Measurements from ENCODE around the gene RARA.
A peak's percentile ranks its signal among the peaks of the same experiment; 100 is the strongest.

Gene RARA

GRCh38 chr17:40287159-40287493 is 21.9 kb upstream of the RARA start:
- peaks cover 4% of the 10 kb centered on the region for H3K4me1 ChIP-seq (ENCODE audit: insufficient read depth, insufficient read length)
- H3K27me3 ChIP-seq (ENCODE audit: insufficient read depth, insufficient read length), result no peaks in the 10 kb centered on the region
- H3K4me3 ChIP-seq (ENCODE audit: insufficient read length, low read depth), result no peak overlapping the region
- TF ChIP-seq YY1 (IDR thresholded peaks at IDR 0.05; ENCODE audit: insufficient read depth, insufficient read length) (no peak), SUZ12 (IDR thresholded peaks at IDR 0.05; ENCODE audit: extremely low read depth, insufficient read depth, insufficient read length) (no peak), ZNF274 (IDR thresholded peaks at IDR 0.05; ENCODE audit: low read depth, low read length) (no peak)
- H3K9me3 ChIP-seq (ENCODE audit: insufficient read depth, low read length), result no peaks in the 10 kb centered on the region
- H3K36me3 ChIP-seq (ENCODE audit: insufficient read depth, insufficient read length, low read length), result peaks cover 34% of the 10 kb centered on the region
- no peak overlapping the region for H3K9ac ChIP-seq (ENCODE audit: insufficient read length, low read depth)
- no peak for DNase-seq (ENCODE audit: low read depth, low spot score)

- Histone ChIP-seq H3K4me3 (ENCODE audit: insufficient read length, low read depth) (peak within 1 kb of the TSS; percentile 100), H3K27me3 (ENCODE audit: insufficient read depth, insufficient read length) (no peaks in the 10 kb centered on the region), H3K36me3 (ENCODE audit: insufficient read depth, insufficient read length, low read length) (peaks cover 35% of the 10 kb centered on the region), H3K9ac (ENCODE audit: insufficient read length, low read depth) (peak within 1 kb of the TSS; percentile 99), H3K4me1 (ENCODE audit: insufficient read depth, insufficient read length) (peaks cover 4% of the 10 kb centered on the region), H3K9me3 (ENCODE audit: insufficient read depth, low read length) (no peaks in the 10 kb centered on the region)
- peak; percentile 97 for DNase-seq (ENCODE audit: low read depth, low spot score)
- TF ChIP-seq YY1 (IDR thresholded peaks at IDR 0.05; ENCODE audit: insufficient read depth, insufficient read length) (no peak), SUZ12 (IDR thresholded peaks at IDR 0.05; ENCODE audit: extremely low read depth, insufficient read depth, insufficient read length) (no peak), ZNF274 (IDR thresholded peaks at IDR 0.05; ENCODE audit: low read depth, low read length) (no peak)
Measured at GRCh38 chr17:40287494-40288369, 21.2 kb upstream of the RARA start, which contains the start of gene CDC6. CDC6 (plus strand) TSS chr17:40287879; CDS start chr17:40289421, 1,542 bp downstream.

- H3K9ac ChIP-seq (ENCODE audit: insufficient read length, low read depth), result no peak overlapping the region
Measured at GRCh38 chr17:40290629-40291280, 18.2 kb upstream of the RARA start.

GRCh38 chr17:40291281-40291664 is 17.7 kb upstream of the RARA start:
- H3K27me3 ChIP-seq (ENCODE audit: insufficient read depth, insufficient read length), result no peaks in the 10 kb centered on the region
- no peak for TF ChIP-seq ZNF274 (IDR thresholded peaks at IDR 0.05; ENCODE audit: low read depth, low read length)
- no peak for TF ChIP-seq YY1 (IDR thresholded peaks at IDR 0.05; ENCODE audit: insufficient read depth, insufficient read length)
- no peak for TF ChIP-seq SUZ12 (IDR thresholded peaks at IDR 0.05; ENCODE audit: extremely low read depth, insufficient read depth, insufficient read length)
- H3K4me1 ChIP-seq (ENCODE audit: insufficient read depth, insufficient read length), result peaks cover 6% of the 10 kb centered on the region
- H3K4me3 ChIP-seq (ENCODE audit: insufficient read length, low read depth), result no peak overlapping the region
- H3K9ac ChIP-seq (ENCODE audit: insufficient read length, low read depth), result no peak overlapping the region
- H3K36me3 ChIP-seq (ENCODE audit: insufficient read depth, insufficient read length, low read length), result peaks cover 70% of the 10 kb centered on the region
- no peak for DNase-seq (ENCODE audit: low read depth, low spot score)
- no peaks in the 10 kb centered on the region for H3K9me3 ChIP-seq (ENCODE audit: insufficient read depth, low read length)

More at GRCh38 chr17:40290629-40291280, 18.2 kb upstream of the RARA start:
- Histone ChIP-seq H3K27me3 (ENCODE audit: insufficient read depth, insufficient read length) (no peaks in the 10 kb centered on the region), H3K36me3 (ENCODE audit: insufficient read depth, insufficient read length, low read length) (peaks cover 65% of the 10 kb centered on the region), H3K4me1 (ENCODE audit: insufficient read depth, insufficient read length) (peaks cover 6% of the 10 kb centered on the region), H3K9me3 (ENCODE audit: insufficient read depth, low read length) (no peaks in the 10 kb centered on the region), H3K4me3 (ENCODE audit: insufficient read length, low read depth) (no peak overlapping the region)
- TF ChIP-seq SUZ12 (IDR thresholded peaks at IDR 0.05; ENCODE audit: extremely low read depth, insufficient read depth, insufficient read length), result no peak
- TF ChIP-seq YY1 (IDR thresholded peaks at IDR 0.05; ENCODE audit: insufficient read depth, insufficient read length), result no peak
- TF ChIP-seq ZNF274 (IDR thresholded peaks at IDR 0.05; ENCODE audit: low read depth, low read length), result no peak
- no peak for DNase-seq (ENCODE audit: low read depth, low spot score)

GRCh38 chr17:40293363-40293762 is 15.6 kb upstream of the RARA start:
- TF ChIP-seq YY1 (IDR thresholded peaks at IDR 0.05; ENCODE audit: insufficient read depth, insufficient read length), result no peak
- TF ChIP-seq SUZ12 (IDR thresholded peaks at IDR 0.05; ENCODE audit: extremely low read depth, insufficient read depth, insufficient read length), result no peak
- TF ChIP-seq ZNF274 (IDR thresholded peaks at IDR 0.05; ENCODE audit: low read depth, low read length), result no peak
- Histone ChIP-seq H3K9ac (ENCODE audit: insufficient read length, low read depth) (no peak overlapping the region), H3K4me1 (ENCODE audit: insufficient read depth, insufficient read length) (peaks cover 6% of the 10 kb centered on the region), H3K4me3 (ENCODE audit: insufficient read length, low read depth) (no peak overlapping the region), H3K36me3 (ENCODE audit: insufficient read depth, insufficient read length, low read length) (peaks cover 90% of the 10 kb centered on the region), H3K27me3 (ENCODE audit: insufficient read depth, insufficient read length) (no peaks in the 10 kb centered on the region), H3K9me3 (ENCODE audit: insufficient read depth, low read length) (no peaks in the 10 kb centered on the region)
- no peak for DNase-seq (ENCODE audit: low read depth, low spot score)

GRCh38 chr17:40295488-40296436 is 13.2 kb upstream of the RARA start:
- no peak for DNase-seq (ENCODE audit: low read depth, low spot score)
- no peak overlapping the region for H3K9ac ChIP-seq (ENCODE audit: insufficient read length, low read depth)
- H3K27me3 ChIP-seq (ENCODE audit: insufficient read depth, insufficient read length), result no peaks in the 10 kb centered on the region
- TF ChIP-seq ZNF274 (IDR thresholded peaks at IDR 0.05; ENCODE audit: low read depth, low read length) (no peak), YY1 (IDR thresholded peaks at IDR 0.05; ENCODE audit: insufficient read depth, insufficient read length) (no peak)
- no peaks in the 10 kb centered on the region for H3K9me3 ChIP-seq (ENCODE audit: insufficient read depth, low read length)
- H3K4me1 ChIP-seq (ENCODE audit: insufficient read depth, insufficient read length), result peaks cover 2% of the 10 kb centered on the region
- no peak overlapping the region for H3K4me3 ChIP-seq (ENCODE audit: insufficient read length, low read depth)
- H3K36me3 ChIP-seq (ENCODE audit: insufficient read depth, insufficient read length, low read length), result peaks cover 92% of the 10 kb centered on the region
